Bronchial epithelial cell (primary cell): ENCODE results near the gene ZNF837. TPM values are rescaled to one million over a fixed set of nuclear protein-coding genes. Genes with fewer than 3 reads are reported as not detected.

Experiments
- DNase-seq: peaks from one replicate; pipeline ENCODE4 v3.0.0-alpha.2; 2010; ENCODE audit warnings: low read depth
- FAIRE-seq: peaks from 2 replicates; lab custom pipeline; 2011; peaks lifted over from hg19 to GRCh38; lab: Jason Lieb, UNC
- H3K27me3 ChIP-seq: 2 replicates; pipeline ENCODE4 v1.5.1; 2011; ENCODE audit warnings: low read length; ENCODE audit not compliant: control insufficient read depth, insufficient read depth
- H3K36me3 ChIP-seq: 2 replicates; pipeline ENCODE4 v1.5.1; 2011; ENCODE audit warnings: low read length; ENCODE audit not compliant: control insufficient read depth, insufficient read depth
- H3K4me3 ChIP-seq: 2 replicates; pipeline ENCODE4 v1.5.1; 2011; ENCODE audit warnings: mild to moderate bottlenecking, low read depth, low read length, control low read depth
- total RNA-seq: library from RNA; depleted of rRNA; stranded (reverse); fragments of >200 nt; gene quantifications from 2 replicates; pipeline ENCODE4 v1.2.1, GENCODE V29; 2014
- TF ChIP-seq, protein P1 (sequence below): IDR thresholded peaks from 2 replicates; pipeline ENCODE4 v1.5.1; 2011; ENCODE audit warnings: mild to moderate bottlenecking, moderate library complexity, low read length, control low read depth, inconsistent platforms; ENCODE audit not compliant: insufficient read depth, severe bottlenecking

Gene ZNF837
- total RNA-seq, 1 donor from 2014 or later, result 2.4 TPM

DNA sequence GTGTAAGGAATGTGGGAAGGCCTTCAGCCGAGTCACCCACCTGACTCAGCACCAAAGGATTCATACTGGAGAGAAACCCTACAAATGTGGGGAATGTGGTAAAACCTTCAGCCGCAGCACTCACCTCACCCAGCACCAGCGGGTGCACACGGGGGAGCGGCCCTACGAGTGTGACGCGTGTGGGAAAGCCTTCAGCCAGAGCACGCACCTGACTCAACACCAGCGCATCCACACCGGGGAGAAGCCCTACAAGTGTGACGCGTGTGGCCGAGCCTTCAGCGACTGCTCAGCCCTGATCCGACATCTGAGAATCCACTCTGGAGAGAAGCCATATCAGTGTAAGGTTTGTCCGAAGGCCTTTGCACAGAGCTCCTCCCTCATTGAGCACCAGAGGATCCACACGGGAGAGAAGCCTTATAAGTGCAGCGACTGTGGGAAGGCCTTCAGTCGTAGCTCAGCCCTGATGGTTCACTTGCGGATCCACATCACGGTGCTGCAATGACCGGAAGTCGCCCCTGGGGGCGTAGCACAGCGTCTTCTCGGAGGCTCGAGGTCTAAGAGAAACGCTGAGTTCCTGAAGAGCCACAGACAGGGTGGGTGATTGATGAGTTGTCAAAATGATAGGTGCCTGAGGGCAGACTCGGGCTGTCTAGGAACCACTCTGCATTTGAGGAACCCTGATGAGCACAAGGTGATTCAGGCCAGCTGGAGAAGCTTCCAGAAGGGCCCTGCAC is 41.8 kb downstream of the ZNF837 start:
- TF ChIP-seq, protein P1, sequence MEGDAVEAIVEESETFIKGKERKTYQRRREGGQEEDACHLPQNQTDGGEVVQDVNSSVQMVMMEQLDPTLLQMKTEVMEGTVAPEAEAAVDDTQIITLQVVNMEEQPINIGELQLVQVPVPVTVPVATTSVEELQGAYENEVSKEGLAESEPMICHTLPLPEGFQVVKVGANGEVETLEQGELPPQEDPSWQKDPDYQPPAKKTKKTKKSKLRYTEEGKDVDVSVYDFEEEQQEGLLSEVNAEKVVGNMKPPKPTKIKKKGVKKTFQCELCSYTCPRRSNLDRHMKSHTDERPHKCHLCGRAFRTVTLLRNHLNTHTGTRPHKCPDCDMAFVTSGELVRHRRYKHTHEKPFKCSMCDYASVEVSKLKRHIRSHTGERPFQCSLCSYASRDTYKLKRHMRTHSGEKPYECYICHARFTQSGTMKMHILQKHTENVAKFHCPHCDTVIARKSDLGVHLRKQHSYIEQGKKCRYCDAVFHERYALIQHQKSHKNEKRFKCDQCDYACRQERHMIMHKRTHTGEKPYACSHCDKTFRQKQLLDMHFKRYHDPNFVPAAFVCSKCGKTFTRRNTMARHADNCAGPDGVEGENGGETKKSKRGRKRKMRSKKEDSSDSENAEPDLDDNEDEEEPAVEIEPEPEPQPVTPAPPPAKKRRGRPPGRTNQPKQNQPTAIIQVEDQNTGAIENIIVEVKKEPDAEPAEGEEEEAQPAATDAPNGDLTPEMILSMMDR, result no peak
- no peak overlapping the region for H3K4me3 ChIP-seq
- FAIRE-seq (no peak), DNase-seq (no peak)
- H3K36me3 ChIP-seq, result peaks cover 11% of the 10 kb centered on the region
- no peaks in the 10 kb centered on the region for H3K27me3 ChIP-seq

- Histone ChIP-seq H3K36me3 (peaks cover 11% of the 10 kb centered on the region), H3K27me3 (no peaks in the 10 kb centered on the region), H3K4me3 (no peak overlapping the region)
- FAIRE-seq (no peak), DNase-seq (no peak)
- TF ChIP-seq, protein P1, result no peak
Measured at GRCh38 chr19:58338336-58338735, 42.5 kb downstream of the ZNF837 start.

DNA sequence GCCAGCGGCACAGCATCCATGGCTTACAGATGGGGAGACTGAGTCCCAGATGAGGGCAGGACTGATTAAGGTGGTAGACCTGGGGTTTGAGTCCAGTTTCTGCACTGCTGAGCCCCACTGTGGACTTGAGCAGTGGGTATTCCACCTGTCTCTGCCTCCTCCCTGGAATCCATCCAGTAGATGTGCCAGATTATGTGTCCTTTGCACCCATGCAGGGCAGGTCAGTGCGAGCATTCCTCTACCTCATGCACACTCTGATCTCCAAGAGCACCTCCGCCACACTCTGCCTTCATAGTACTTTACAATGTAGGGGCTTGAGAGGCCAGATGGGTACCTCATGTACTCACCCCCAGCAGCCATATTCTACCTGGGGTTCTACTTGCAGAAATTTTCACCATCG is 44.0 kb downstream of the ZNF837 start:
- no peaks in the 10 kb centered on the region for H3K27me3 ChIP-seq
- DNase-seq, result no peak
- H3K4me3 ChIP-seq, result no peak overlapping the region
- TF ChIP-seq, protein P1, result no peak
- no peak for FAIRE-seq
- H3K36me3 ChIP-seq, result peaks cover 11% of the 10 kb centered on the region

DNA sequence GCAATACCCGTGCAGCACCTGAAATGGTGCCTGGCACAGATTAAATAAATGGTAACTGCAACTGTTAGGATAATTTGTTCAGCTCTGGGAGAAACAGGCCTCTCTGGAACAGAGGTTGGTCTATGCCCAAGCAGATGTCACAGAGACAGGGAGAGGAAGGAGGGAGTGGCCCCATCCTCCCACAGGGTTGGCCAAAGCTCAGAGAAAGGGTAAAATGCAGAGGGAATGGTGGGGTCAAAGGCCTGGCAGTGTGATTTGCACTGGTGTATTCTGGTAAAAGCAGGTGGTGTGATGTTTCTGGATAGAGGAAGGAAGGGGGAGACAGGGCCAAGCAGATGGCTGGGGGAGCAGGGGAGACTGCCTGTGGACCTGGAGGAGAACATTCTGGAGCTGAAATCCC is 44.6 kb downstream of the ZNF837 start:
- Histone ChIP-seq H3K27me3 (no peaks in the 10 kb centered on the region), H3K36me3 (peaks cover 11% of the 10 kb centered on the region), H3K4me3 (no peak overlapping the region)
- FAIRE-seq (no peak), DNase-seq (no peak)
- TF ChIP-seq, protein P1, result no peak

GRCh38 chr19:58335630-58336029 is 45.2 kb downstream of the ZNF837 start:
- FAIRE-seq (no peak), DNase-seq (no peak)
- Histone ChIP-seq H3K4me3 (no peak overlapping the region), H3K27me3 (no peaks in the 10 kb centered on the region), H3K36me3 (peaks cover 11% of the 10 kb centered on the region)
- TF ChIP-seq, protein P1, result no peak
